Endothelial cell of umbilical vein (primary cell): ENCODE data around the gene TNIK. TPM values are rescaled to one million over a fixed set of nuclear protein-coding genes. Genes with fewer than 3 reads are reported as not detected.

Experiments
- BruUV-seq: library from RNA; stranded (reverse); fragments of 400-500 nt; replicated peaks from 2 replicates; lab custom pipeline; 2021; lab: Mats Ljungman, UMichigan
- CTCF ChIA-PET: fragments of 300-600, 350-600 bp; sonication (Branson Sonifier 250); formaldehyde crosslinking; loops from one replicate; lab custom pipeline; 2021; ENCODE audit warnings: antibody characterized with exemption, inconsistent platforms; lab: Charles Lee
- POLR2A ChIA-PET: fragments of 300-600, 350-600 bp; sonication (Branson Sonifier 250); formaldehyde crosslinking; loops from one replicate; lab custom pipeline; 2021; ENCODE audit warnings: antibody characterized with exemption, inconsistent platforms; lab: Charles Lee
- DNase-seq: peaks from one replicate; pipeline ENCODE4 v3.0.0-alpha.2; 2011; ENCODE audit warnings: low read depth, low spot score
- FAIRE-seq: peaks from 2 replicates; lab custom pipeline; 2011; peaks lifted over from hg19 to GRCh38; lab: Jason Lieb, UNC
- H2AFZ ChIP-seq: 2 replicates; pipeline ENCODE4 v1.6.0; 2012; ENCODE audit warnings: low read depth, low read length, control low read depth, inconsistent platforms
- H3K27ac ChIP-seq: 2 replicates; pipeline ENCODE4 v1.5.1; 2011; ENCODE audit warnings: low read depth, mild to moderate bottlenecking, control low read depth, low read length, moderate library complexity; ENCODE audit not compliant: insufficient read depth
- H3K27me3 ChIP-seq, 2 experiments: 2 replicates each; pipeline versions ENCODE4 v1.6.0 to v1.6.1; 2011; ENCODE audit warnings: low read length in 2 of 2, mixed read lengths in 1 of 2; ENCODE audit not compliant: control insufficient read depth in 2 of 2, insufficient read depth in 2 of 2
- H3K36me3 ChIP-seq, 2 experiments: 2 replicates in 1 of 2; 3 replicates in 1 of 2; pipeline ENCODE4 v1.5.1; 2011; ENCODE audit warnings: low read length in 2 of 2, mild to moderate bottlenecking in 1 of 2, moderate library complexity in 1 of 2; ENCODE audit not compliant: control insufficient read depth in 2 of 2, insufficient read depth in 2 of 2; ENCODE audit errors: extremely low read depth in 1 of 2
- H3K4me1 ChIP-seq: 3 replicates; pipeline ENCODE4 v1.5.1; 2011; ENCODE audit warnings: mild to moderate bottlenecking, low read length; ENCODE audit not compliant: control insufficient read depth, insufficient read depth; ENCODE audit errors: extremely low read depth
- H3K4me2 ChIP-seq: 2 replicates; pipeline ENCODE4 v1.6.1; 2011; ENCODE audit warnings: low read length, control low read depth, mixed read lengths; ENCODE audit not compliant: insufficient read depth
- H3K4me3 ChIP-seq, 3 experiments: fragments of 200-600 bp in 1 of 3; sonication (generic), shearing (Covaris generic) in 1 of 3; replicated peaks in 1 of 3; 2 replicates each; pipeline ENCODE4 v1.5.1; 2011 to 2016; ENCODE audit warnings: control low read depth in 3 of 3, low read length in 3 of 3, mild to moderate bottlenecking in 2 of 3, inconsistent platforms in 1 of 3, low read depth in 1 of 3, moderate library complexity in 1 of 3; ENCODE audit not compliant: insufficient read depth in 1 of 3
- H3K79me2 ChIP-seq: 2 replicates; pipeline ENCODE4 v1.6.0; 2012; ENCODE audit warnings: low read length, inconsistent platforms; ENCODE audit not compliant: control insufficient read depth, insufficient read depth
- H3K9ac ChIP-seq: replicated peaks from 2 replicates; pipeline ENCODE3; 2011; ENCODE audit warnings: low read length, control low read depth; ENCODE audit not compliant: insufficient read depth; ENCODE audit errors: extremely low read depth
- H3K9me1 ChIP-seq: replicated peaks from 3 replicates; pipeline ENCODE4 v1.6.0; 2011; ENCODE audit warnings: mild to moderate bottlenecking, low read length; ENCODE audit not compliant: control insufficient read depth, insufficient read depth; ENCODE audit errors: extremely low read depth
- H3K9me3 ChIP-seq: replicated peaks from 2 replicates; pipeline ENCODE4 v1.5.1; 2012; ENCODE audit warnings: low read length, inconsistent platforms; ENCODE audit not compliant: control insufficient read depth, insufficient read depth
- H4K20me1 ChIP-seq: replicated peaks from 2 replicates; pipeline ENCODE3; 2011; ENCODE audit warnings: mild to moderate bottlenecking, low read length; ENCODE audit not compliant: control insufficient read depth, insufficient read depth; ENCODE audit errors: extremely low read depth
- EZH2 ChIP-seq: IDR thresholded peaks from 2 replicates; pipeline ENCODE4 v1.6.1; 2012; ENCODE audit warnings: borderline replicate concordance, low read depth, mild to moderate bottlenecking, moderate library complexity, low read length, inconsistent platforms; ENCODE audit not compliant: severe bottlenecking
- FOS ChIP-seq: IDR thresholded peaks from 2 replicates; pipeline ENCODE4 v1.6.1; 2011; ENCODE audit warnings: mild to moderate bottlenecking, low read length, moderate library complexity, borderline replicate concordance; ENCODE audit not compliant: insufficient read depth
- GATA2 ChIP-seq: IDR thresholded peaks from 2 replicates; pipeline ENCODE4 v1.7.0; 2011; ENCODE audit warnings: low read depth, mild to moderate bottlenecking, moderate library complexity, mixed read lengths, low read length; ENCODE audit not compliant: insufficient read length, insufficient read depth
- JUN ChIP-seq: IDR thresholded peaks from 2 replicates; pipeline ENCODE4 v1.6.1; 2011; ENCODE audit warnings: borderline replicate concordance, low read depth; ENCODE audit not compliant: insufficient read length, insufficient read depth
- MYC ChIP-seq: IDR thresholded peaks from one replicate; pipeline ENCODE4 v1.6.1; 2011; ENCODE audit warnings: mild to moderate bottlenecking, low read depth, low read length
- dilution Hi-C: fragments of 300-500 bp; cut with MboI; formaldehyde crosslinking; loops from one replicate; pipeline ENCODE4 v1.15.0; 2019; ENCODE audit warnings: low sequenced_read_pairs; ENCODE audit not compliant: extremely low pct_ligation_motif_present
- intact Hi-C: fragments of 100-400 bp; cut with micrococcal nuclease; formaldehyde crosslinking; loops from one replicate; pipeline ENCODE4 v1.10.0; 2022
- polyA plus RNA-seq, 4 experiments: library from polyadenylated mRNA; depleted of rRNA in 3 of 4; stranded (reverse) in 3 of 4; unstranded in 1 of 4; fragments of >200 nt; gene quantifications; 2 replicates each; pipeline versions ENCODE4 v1.2.1 to v1.2.3, GENCODE V29; 2011 to 2012; ENCODE audit warnings: missing spikeins in 1 of 4
- total RNA-seq: library from RNA; stranded (reverse); gene quantifications from 2 replicates; pipeline ENCODE4 v1.2.3, GENCODE V29; 2021
- TF ChIP-seq, protein P1 (sequence below), 2 donors: IDR thresholded peaks; 1 replicate in 1 of 2; 2 replicates in 1 of 2; pipeline ENCODE4 v1.5.1; 2011; ENCODE audit warnings: low read length in 2 of 2, mild to moderate bottlenecking in 2 of 2, moderate library complexity in 2 of 2, control low read depth in 1 of 2, inconsistent platforms in 1 of 2, low read depth in 1 of 2; ENCODE audit not compliant: insufficient read depth in 1 of 2; ENCODE audit errors: extremely low read depth in 1 of 2
- TF ChIP-seq, protein P2 (sequence below): IDR thresholded peaks from 2 replicates; pipeline ENCODE4 v1.6.1; 2011; ENCODE audit not compliant: insufficient read depth, insufficient read length

TNIK gene
- total and polyA plus RNA-seq, 2 donors (not counting 3 experiments of a cell fraction or from before 2014, with no cell fraction given): 10.9 to 39.7 TPM

DNA sequence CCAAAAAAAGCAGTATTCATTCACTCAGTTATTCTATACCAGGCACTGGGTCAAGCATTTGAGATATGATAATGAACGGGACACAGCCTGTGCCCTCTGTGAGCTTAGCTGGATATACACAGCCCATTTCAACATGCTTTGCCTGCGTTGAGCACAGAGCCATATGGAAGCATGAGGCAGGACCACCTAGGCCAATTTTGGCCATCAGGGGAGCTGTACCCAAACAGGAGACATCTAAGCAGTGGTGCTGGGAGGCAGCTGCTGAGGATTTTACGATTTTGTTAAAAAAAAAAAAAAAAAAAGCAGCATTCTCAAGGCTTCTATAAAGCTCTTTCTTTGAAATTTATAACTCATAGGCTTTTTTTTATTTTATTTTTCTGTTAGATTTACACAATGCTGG is 346.5 kb downstream of the TNIK start:
- no peak overlapping the region for H3K27ac ChIP-seq
- FAIRE-seq (no peak), DNase-seq (no peak)
- no TSS peak for BruUV-seq
- no peaks in the 10 kb centered on the region for H3K9me1 ChIP-seq
- H3K27me3 ChIP-seq: no peaks in the 10 kb centered on the region
- no peak overlapping the region for H3K4me2 ChIP-seq
- TF ChIP-seq JUN: no peak
- TF ChIP-seq EZH2: no peak
- no peak for TF ChIP-seq MYC
- TF ChIP-seq, protein P1, sequence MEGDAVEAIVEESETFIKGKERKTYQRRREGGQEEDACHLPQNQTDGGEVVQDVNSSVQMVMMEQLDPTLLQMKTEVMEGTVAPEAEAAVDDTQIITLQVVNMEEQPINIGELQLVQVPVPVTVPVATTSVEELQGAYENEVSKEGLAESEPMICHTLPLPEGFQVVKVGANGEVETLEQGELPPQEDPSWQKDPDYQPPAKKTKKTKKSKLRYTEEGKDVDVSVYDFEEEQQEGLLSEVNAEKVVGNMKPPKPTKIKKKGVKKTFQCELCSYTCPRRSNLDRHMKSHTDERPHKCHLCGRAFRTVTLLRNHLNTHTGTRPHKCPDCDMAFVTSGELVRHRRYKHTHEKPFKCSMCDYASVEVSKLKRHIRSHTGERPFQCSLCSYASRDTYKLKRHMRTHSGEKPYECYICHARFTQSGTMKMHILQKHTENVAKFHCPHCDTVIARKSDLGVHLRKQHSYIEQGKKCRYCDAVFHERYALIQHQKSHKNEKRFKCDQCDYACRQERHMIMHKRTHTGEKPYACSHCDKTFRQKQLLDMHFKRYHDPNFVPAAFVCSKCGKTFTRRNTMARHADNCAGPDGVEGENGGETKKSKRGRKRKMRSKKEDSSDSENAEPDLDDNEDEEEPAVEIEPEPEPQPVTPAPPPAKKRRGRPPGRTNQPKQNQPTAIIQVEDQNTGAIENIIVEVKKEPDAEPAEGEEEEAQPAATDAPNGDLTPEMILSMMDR (IDR thresholded peaks at IDR 0.05; ENCODE audit: extremely low read depth in 1 of 2, insufficient read depth in 1 of 2, low read depth in 1 of 2, low read length in 2 of 2): no peak
- TF ChIP-seq GATA2: no peak
- TF ChIP-seq FOS: no peak
- TF ChIP-seq, protein P2, sequence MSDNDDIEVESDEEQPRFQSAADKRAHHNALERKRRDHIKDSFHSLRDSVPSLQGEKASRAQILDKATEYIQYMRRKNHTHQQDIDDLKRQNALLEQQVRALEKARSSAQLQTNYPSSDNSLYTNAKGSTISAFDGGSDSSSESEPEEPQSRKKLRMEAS: no peak
- no peaks in the 10 kb centered on the region for H4K20me1 ChIP-seq
- dilution Hi-C loops (no loop called here), intact Hi-C loops (no loop called here)
- H3K4me3 ChIP-seq: no peak overlapping the region
- H3K9me3 ChIP-seq: no peaks in the 10 kb centered on the region
- no peak overlapping the region for H3K9ac ChIP-seq
- H3K36me3 ChIP-seq: peaks cover 5 to 11% of the 10 kb centered on the region in 2 experiments
- CTCF ChIA-PET: interaction anchor here (0.6 to 1.9 kb wide), 2 partner anchors 24 to 338 kb away, joined by 3 to 9 read pairs; no protein-coding TSS in a partner anchor
- H3K79me2 ChIP-seq: no peaks in the 10 kb centered on the region
- POLR2A ChIA-PET: no interaction called here
- H3K4me1 ChIP-seq: peaks cover 9% of the 10 kb centered on the region
- no peak overlapping the region for H2AFZ ChIP-seq
